Spleen (tissue), 7 donors: ENCODE measurements around the gene TP53TG5.

Experiments
- CTCF ChIP-seq, 11 experiments: fragments of 200-600 bp in 7 of 11; fragments of 450-650 bp in 4 of 11; sonication (generic) in 4 of 11; IDR thresholded peaks in 8 of 11; conservative IDR thresholded peaks in 3 of 11; 1 replicate in 7 of 11; 2 replicates in 4 of 11; pipeline versions ENCODE4 v1.4.0 to v1.8.0; 2016 to 2021; ENCODE audit warnings: antibody characterized with exemption in 11 of 11, inconsistent platforms in 4 of 11, mild to moderate bottlenecking in 1 of 11
- POLR2A ChIP-seq, 3 donors: fragments of 450-650 bp; IDR thresholded peaks; one replicate each; pipeline ENCODE4 v1.5.1; 2017; ENCODE audit warnings: antibody characterized with exemption in 3 of 3, mild to moderate bottlenecking in 1 of 3
- POLR2AphosphoS5 ChIP-seq, 3 donors: sonication (generic); formaldehyde crosslinking; IDR thresholded peaks; one replicate each; pipeline ENCODE4 v1.5.1; 2017; ENCODE audit warnings: antibody characterized with exemption in 3 of 3
- donor health status: DM: no; HTN: no; CAD: no; lungs with moderate emphysema.
- donor health status: DM: no; HTN: no; CAD: no.
- donor health status: DM: no; HTN: no; CAD: no.

DNA sequence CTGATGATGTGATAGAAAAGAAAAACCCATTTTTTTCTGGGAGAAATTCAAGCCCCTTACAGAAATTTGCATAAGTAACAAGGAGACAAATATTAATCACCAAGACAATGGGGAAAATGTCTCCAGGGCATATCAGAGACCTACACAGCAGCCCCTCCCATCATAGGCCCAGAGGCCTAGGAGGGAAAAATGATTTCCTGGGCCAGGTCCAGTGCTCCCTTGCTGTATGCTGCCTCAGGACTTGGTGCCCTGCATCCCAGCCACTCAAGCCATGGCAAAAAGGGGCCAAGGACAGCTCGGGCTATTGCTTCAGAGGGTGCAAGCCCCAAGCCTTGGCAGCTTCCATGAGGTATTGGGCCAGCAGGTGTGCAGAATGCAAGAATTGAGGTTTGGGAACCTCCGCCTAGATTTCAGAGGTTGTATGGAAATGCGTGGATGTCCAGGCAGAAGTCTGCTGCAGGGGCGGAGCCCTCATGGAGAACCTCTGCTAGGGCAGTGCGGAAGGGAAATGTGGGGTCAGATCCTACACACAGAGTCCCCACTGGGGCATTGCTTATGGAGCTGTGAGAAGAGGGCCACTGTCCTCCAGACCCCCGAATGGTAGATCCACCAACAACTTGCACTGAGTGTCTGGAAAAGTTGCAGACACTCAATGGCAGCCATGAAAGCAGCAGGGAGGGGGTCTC is 22.4 kb upstream of the TP53TG5 start:
- TF ChIP-seq CTCF (IDR thresholded peaks at IDR 0.05 in 8 of 11, conservative IDR thresholded peaks at IDR 0.05 in 3 of 11) (no peak), POLR2AphosphoS5 (IDR thresholded peaks at IDR 0.05) (no peak), POLR2A (IDR thresholded peaks at IDR 0.05) (no peak)
